ENCODE measurements around the gene EDARADD.
"Not testable (repeated sequence)": the region's sequence is repeated elsewhere in the genome, so short reads cannot be mapped to it uniquely, and the experiment has no call there.

The EDARADD gene

DNA sequence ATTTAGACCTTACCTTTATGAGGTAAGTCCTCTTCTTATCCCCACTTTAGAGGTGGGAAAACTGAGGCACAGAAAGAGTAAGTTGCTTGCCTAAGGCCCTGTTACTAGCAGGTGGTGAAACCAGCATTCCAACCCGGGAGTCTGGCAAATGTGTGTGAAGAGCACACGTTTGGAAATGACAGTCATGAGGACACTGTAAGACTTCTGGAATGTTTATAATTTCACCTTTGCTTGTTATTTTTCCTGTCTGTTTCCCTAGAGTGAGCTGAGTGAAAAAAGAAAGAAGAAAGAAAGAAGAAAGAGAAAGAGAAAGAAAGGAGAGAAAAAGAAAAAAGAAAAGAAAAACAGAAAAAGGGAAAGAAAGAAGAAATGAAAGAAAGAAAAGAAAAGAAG is 108.5 kb downstream of the EDARADD start:
- no peak for ATAC-seq (ENCODE audit: insufficient read depth, low read depth)
- Histone ChIP-seq H4K20me1 (ENCODE audit: insufficient read depth, low read length) (no peaks in the 10 kb centered on the region), H3K27ac (ENCODE audit: low read length) (no peak overlapping the region), H3K27me3 (ENCODE audit: insufficient read depth, low read length, poor library complexity) (no peaks in the 10 kb centered on the region), H3K79me2 (ENCODE audit: insufficient read depth, low read length) (no peaks in the 10 kb centered on the region), H3K9me3 (ENCODE audit: insufficient read depth, low read length, severe bottlenecking) (no peaks in the 10 kb centered on the region), H3K9ac (ENCODE audit: low read depth, low read length) (no peak overlapping the region), H3K4me3 (ENCODE audit: low read depth in 1 of 2, low read length in 2 of 2) (no peak overlapping the region), H2AFZ (ENCODE audit: low read depth, low read length) (no peak overlapping the region), H3K4me2 (ENCODE audit: insufficient read depth, low read length) (no peak overlapping the region), H3K4me1 (ENCODE audit: insufficient read depth, low read length) (no peaks in the 10 kb centered on the region), H3K36me3 (ENCODE audit: insufficient read depth, low read length) (no peaks in the 10 kb centered on the region)
- TF ChIP-seq EZH2 (IDR thresholded peaks at IDR 0.05; ENCODE audit: borderline replicate concordance, low read depth, low read length, severe bottlenecking): no peak
- TF ChIP-seq, protein P1, sequence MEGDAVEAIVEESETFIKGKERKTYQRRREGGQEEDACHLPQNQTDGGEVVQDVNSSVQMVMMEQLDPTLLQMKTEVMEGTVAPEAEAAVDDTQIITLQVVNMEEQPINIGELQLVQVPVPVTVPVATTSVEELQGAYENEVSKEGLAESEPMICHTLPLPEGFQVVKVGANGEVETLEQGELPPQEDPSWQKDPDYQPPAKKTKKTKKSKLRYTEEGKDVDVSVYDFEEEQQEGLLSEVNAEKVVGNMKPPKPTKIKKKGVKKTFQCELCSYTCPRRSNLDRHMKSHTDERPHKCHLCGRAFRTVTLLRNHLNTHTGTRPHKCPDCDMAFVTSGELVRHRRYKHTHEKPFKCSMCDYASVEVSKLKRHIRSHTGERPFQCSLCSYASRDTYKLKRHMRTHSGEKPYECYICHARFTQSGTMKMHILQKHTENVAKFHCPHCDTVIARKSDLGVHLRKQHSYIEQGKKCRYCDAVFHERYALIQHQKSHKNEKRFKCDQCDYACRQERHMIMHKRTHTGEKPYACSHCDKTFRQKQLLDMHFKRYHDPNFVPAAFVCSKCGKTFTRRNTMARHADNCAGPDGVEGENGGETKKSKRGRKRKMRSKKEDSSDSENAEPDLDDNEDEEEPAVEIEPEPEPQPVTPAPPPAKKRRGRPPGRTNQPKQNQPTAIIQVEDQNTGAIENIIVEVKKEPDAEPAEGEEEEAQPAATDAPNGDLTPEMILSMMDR (IDR thresholded peaks at IDR 0.05; ENCODE audit: borderline replicate concordance, extremely low read depth, low read length, poor library complexity, severe bottlenecking): no peak
- no peak for DNase-seq

DNA sequence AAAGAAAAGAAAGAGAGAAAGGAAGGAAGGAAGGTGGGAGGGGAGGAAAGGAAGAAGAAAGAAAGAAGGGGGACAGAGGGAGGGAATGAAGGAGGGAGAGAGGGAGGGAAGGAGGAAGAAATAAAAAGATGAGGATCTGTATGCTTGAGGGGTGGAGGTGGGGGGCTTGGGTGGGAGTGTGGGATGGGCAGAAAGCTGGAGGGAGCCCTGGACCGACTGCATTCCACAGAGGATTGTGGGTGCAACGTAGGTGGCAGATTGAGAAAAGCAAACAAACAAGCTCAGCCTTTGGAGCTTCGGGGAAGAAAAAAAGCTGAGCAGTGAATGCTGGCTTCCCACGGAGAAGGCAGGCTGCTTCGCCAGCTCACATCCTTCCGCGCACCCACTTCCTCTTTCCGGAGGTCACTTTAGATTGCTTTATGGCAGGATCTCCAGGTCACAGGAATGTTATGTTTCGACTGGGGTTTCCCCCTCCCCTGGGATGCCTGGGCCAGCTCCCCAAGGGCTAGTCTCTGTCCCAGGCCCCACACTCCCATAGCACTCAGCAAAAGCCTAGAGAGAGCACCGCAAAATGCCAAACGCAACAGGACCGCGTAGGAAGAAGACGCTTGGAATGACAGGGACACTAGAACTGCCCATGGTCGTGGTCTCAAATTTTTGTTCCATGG is 109.0 kb downstream of the EDARADD start:
- ATAC-seq (ENCODE audit: insufficient read depth, low read depth) (no peak; the same call in 2 of the 3 replicates), DNase-seq (no peak)
- H3K4me2 ChIP-seq (ENCODE audit: insufficient read depth, low read length): no peak overlapping the region
- H3K4me1 ChIP-seq (ENCODE audit: insufficient read depth, low read length): no peaks in the 10 kb centered on the region
- H4K20me1 ChIP-seq (ENCODE audit: insufficient read depth, low read length): no peaks in the 10 kb centered on the region
- H3K79me2 ChIP-seq (ENCODE audit: insufficient read depth, low read length): no peaks in the 10 kb centered on the region
- no peak overlapping the region for H3K27ac ChIP-seq (ENCODE audit: low read length)
- no peak overlapping the region for H3K9ac ChIP-seq (ENCODE audit: low read depth, low read length)
- H2AFZ ChIP-seq (ENCODE audit: low read depth, low read length): no peak overlapping the region
- no peak overlapping the region for H3K4me3 ChIP-seq (ENCODE audit: low read depth in 1 of 2, low read length in 2 of 2)
- no peaks in the 10 kb centered on the region for H3K36me3 ChIP-seq (ENCODE audit: insufficient read depth, low read length)
- H3K27me3 ChIP-seq (ENCODE audit: insufficient read depth, low read length, poor library complexity): no peaks in the 10 kb centered on the region
- H3K9me3 ChIP-seq (ENCODE audit: insufficient read depth, low read length, severe bottlenecking): no peaks in the 10 kb centered on the region
- TF ChIP-seq, protein P1 (IDR thresholded peaks at IDR 0.05; ENCODE audit: borderline replicate concordance, extremely low read depth, low read length, poor library complexity, severe bottlenecking): no peak
- TF ChIP-seq EZH2 (IDR thresholded peaks at IDR 0.05; ENCODE audit: borderline replicate concordance, low read depth, low read length, severe bottlenecking): no peak

DNA sequence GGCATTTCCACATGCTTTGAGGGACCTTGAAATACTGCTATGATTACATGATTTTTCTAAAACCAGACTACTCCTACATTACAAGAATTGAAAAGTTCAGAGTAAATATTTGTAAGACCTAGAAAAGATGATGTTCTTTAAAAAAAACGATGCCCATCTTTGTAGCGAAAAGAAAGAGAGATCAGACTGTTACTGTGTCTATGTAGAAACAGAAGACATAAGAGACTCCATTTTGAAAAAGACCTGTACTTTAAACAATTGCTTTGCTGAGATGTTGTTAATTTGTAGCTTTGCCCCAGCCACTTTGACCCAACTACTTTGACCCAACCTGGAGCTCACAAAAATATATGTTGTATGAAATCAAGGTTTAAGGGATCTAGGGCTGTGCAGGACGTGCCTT is 110.3 kb downstream of the EDARADD start:
- H3K9ac ChIP-seq (ENCODE audit: low read depth, low read length); H3K4me2 ChIP-seq (ENCODE audit: insufficient read depth, low read length); H3K9me3 ChIP-seq (ENCODE audit: insufficient read depth, low read length, severe bottlenecking); H3K36me3 ChIP-seq (ENCODE audit: insufficient read depth, low read length); H3K79me2 ChIP-seq (ENCODE audit: insufficient read depth, low read length); H3K4me1 ChIP-seq (ENCODE audit: insufficient read depth, low read length); H3K27me3 ChIP-seq (ENCODE audit: insufficient read depth, low read length, poor library complexity); H4K20me1 ChIP-seq (ENCODE audit: insufficient read depth, low read length); ATAC-seq (ENCODE audit: insufficient read depth, low read depth); H3K27ac ChIP-seq (ENCODE audit: low read length); H3K4me3 ChIP-seq (ENCODE audit: low read depth in 1 of 2, low read length in 2 of 2); H2AFZ ChIP-seq (ENCODE audit: low read depth, low read length); DNase-seq: not testable (repeated sequence)

DNA sequence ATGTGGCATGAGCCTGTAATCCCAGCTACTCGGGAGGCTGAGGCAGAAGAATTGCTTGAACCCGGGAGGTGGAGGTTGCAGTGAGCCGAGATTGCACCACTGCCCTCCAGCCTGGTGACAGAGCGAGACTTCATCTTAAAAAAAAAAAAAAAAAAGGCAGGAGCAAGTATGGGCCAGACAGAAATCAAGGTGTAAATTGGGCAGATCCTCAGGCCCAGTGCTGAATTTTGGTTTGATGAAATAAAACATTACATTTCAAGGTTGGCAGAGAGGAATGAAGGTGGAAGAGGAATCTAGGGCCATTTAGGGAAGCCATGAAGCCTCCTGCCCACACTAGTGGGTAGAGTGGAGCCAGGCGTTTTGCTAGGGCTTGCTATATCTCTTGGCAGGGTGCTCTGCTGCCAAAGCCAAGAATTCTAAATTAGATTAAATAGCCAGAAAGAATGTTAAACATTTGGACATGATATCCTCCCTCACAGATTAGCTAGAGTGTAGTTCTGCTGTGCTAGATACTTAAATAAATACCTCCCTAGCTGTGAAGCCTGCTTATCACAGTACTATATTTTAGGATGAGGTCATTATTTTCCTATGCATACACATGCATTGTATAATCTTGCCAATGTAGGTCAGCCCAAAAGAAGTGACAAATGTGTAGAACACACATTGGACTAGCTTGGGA is 113.1 kb downstream of the EDARADD start:
- ATAC-seq (ENCODE audit: insufficient read depth, low read depth): no peak
- Histone ChIP-seq H3K27ac (ENCODE audit: low read length) (no peak overlapping the region), H3K4me1 (ENCODE audit: insufficient read depth, low read length) (no peaks in the 10 kb centered on the region)

More for the DNA sequence above, 113.1 kb downstream of the EDARADD start:
- Histone ChIP-seq H3K27me3 (ENCODE audit: insufficient read depth, low read length, poor library complexity) (no peaks in the 10 kb centered on the region), H3K9ac (ENCODE audit: low read depth, low read length) (no peak overlapping the region), H4K20me1 (ENCODE audit: insufficient read depth, low read length) (no peaks in the 10 kb centered on the region), H3K9me3 (ENCODE audit: insufficient read depth, low read length, severe bottlenecking) (no peaks in the 10 kb centered on the region), H3K36me3 (ENCODE audit: insufficient read depth, low read length) (no peaks in the 10 kb centered on the region), H3K79me2 (ENCODE audit: insufficient read depth, low read length) (no peaks in the 10 kb centered on the region), H3K4me3 (ENCODE audit: low read depth in 1 of 2, low read length in 2 of 2) (no peak overlapping the region), H2AFZ (ENCODE audit: low read depth, low read length) (no peak overlapping the region), H3K4me2 (ENCODE audit: insufficient read depth, low read length) (no peak overlapping the region)
- TF ChIP-seq, protein P1 (IDR thresholded peaks at IDR 0.05; ENCODE audit: borderline replicate concordance, extremely low read depth, low read length, poor library complexity, severe bottlenecking): no peak
- TF ChIP-seq EZH2 (IDR thresholded peaks at IDR 0.05; ENCODE audit: borderline replicate concordance, low read depth, low read length, severe bottlenecking): no peak
- no peak for DNase-seq
